ENCODE results near the gene PLCL1.

- TF ChIP-seq CTCF (IDR thresholded peaks at IDR 0.05) = no peak
- no peak for TF ChIP-seq POLR2A (IDR thresholded peaks at IDR 0.05)
- no peak for TF ChIP-seq EP300 (IDR thresholded peaks at IDR 0.05)
These were observed 364.3 kb downstream of the PLCL1 start for GRCh38 chr2:198168651-198169050.
